Suprapubic skin (tissue), 4 donors: ENCODE measurements around the gene FYB2.

Experiments used
- POLR2A ChIP-seq, 2 donors: fragments of 450-650 bp; IDR thresholded peaks; one replicate each; pipeline ENCODE4 v1.6.1; 2017; ENCODE audit warnings: antibody characterized with exemption in 2 of 2, mild to moderate bottlenecking in 2 of 2, moderate library complexity in 2 of 2
- POLR2AphosphoS5 ChIP-seq, 3 donors: sonication (generic); formaldehyde crosslinking; IDR thresholded peaks; one replicate each; pipeline ENCODE4 v1.6.1; 2017; ENCODE audit warnings: antibody characterized with exemption in 3 of 3
- TF ChIP-seq, protein P1 (sequence below), 2 donors: fragments of 200-600 bp in 1 of 2; fragments of 450-650 bp in 1 of 2; sonication (generic) in 1 of 2; IDR thresholded peaks; one replicate each; pipeline ENCODE4 v1.5.1; 2016 to 2019; ENCODE audit warnings: antibody characterized with exemption in 2 of 2, mild to moderate bottlenecking in 1 of 2, moderate library complexity in 1 of 2

DNA sequence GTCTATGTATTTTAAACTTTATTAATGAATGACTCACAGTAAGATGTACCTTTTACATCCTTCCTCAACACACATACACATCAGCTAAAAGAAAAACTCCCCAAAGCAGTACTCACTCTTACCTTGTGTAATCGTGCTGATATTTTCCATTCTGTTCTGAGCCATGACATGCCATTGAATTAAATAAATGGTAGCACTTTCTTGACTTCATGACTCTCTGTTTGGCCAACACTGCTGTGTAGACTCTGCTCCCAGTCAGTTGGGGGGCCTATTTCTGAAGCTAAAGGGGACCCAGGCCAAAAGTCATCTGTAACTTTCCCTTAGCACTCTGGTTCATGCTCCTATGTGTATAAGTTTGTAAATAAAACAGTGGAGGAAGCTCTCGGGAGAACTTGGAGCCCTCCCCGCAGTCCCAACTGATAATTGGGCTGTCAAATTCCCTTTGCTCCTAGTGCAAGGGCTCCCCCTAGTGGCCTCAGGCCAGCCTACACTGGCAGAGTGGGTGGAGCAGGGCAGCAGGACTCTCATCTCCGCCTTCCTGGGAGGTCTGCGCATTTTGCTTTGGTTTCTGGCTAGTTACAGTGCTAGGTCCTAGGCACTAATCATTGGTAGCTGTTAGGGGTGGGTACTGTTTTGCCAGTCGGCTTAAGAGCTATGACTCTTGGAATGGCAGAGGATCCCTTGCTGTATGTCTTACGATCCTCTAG lies 1.7 kb upstream of the FYB2 start:
- TF ChIP-seq, protein P1, sequence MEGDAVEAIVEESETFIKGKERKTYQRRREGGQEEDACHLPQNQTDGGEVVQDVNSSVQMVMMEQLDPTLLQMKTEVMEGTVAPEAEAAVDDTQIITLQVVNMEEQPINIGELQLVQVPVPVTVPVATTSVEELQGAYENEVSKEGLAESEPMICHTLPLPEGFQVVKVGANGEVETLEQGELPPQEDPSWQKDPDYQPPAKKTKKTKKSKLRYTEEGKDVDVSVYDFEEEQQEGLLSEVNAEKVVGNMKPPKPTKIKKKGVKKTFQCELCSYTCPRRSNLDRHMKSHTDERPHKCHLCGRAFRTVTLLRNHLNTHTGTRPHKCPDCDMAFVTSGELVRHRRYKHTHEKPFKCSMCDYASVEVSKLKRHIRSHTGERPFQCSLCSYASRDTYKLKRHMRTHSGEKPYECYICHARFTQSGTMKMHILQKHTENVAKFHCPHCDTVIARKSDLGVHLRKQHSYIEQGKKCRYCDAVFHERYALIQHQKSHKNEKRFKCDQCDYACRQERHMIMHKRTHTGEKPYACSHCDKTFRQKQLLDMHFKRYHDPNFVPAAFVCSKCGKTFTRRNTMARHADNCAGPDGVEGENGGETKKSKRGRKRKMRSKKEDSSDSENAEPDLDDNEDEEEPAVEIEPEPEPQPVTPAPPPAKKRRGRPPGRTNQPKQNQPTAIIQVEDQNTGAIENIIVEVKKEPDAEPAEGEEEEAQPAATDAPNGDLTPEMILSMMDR (IDR thresholded peaks at IDR 0.05), result peak; percentile 20 to 92
- TF ChIP-seq POLR2A (IDR thresholded peaks at IDR 0.05) (no peak), POLR2AphosphoS5 (IDR thresholded peaks at IDR 0.05) (no peak)
